Fibroblast of the aortic adventitia (primary cell): ENCODE data around the gene FBXL7. TPM values are rescaled to one million over a fixed set of nuclear protein-coding genes. Genes with fewer than 3 reads are reported as not detected.
A peak's percentile ranks its signal among the peaks of the same experiment; 100 is the strongest.

Experiments used
- DNase-seq: peaks from one replicate; pipeline ENCODE4 v3.0.0-alpha.2; 2010; ENCODE audit warnings: low read depth
- H3K4me3 ChIP-seq: 2 replicates; pipeline ENCODE4 v1.5.1; 2011; ENCODE audit warnings: low read depth, mild to moderate bottlenecking, control low read depth, low read length, moderate library complexity
- total RNA-seq: library from RNA; depleted of rRNA; stranded (reverse); fragments of >200 nt; gene quantifications from 2 replicates; pipeline ENCODE4 v1.2.3, GENCODE V29; 2012; ENCODE audit warnings: low replicate concordance
- TF ChIP-seq, protein P1 (sequence below): IDR thresholded peaks from 2 replicates; pipeline ENCODE4 v1.5.1; 2011; ENCODE audit warnings: mild to moderate bottlenecking, low read length, control low read depth, inconsistent platforms; ENCODE audit not compliant: insufficient read depth

FBXL7 gene
- total RNA-seq, 1 donor = 12.4 TPM

DNA sequence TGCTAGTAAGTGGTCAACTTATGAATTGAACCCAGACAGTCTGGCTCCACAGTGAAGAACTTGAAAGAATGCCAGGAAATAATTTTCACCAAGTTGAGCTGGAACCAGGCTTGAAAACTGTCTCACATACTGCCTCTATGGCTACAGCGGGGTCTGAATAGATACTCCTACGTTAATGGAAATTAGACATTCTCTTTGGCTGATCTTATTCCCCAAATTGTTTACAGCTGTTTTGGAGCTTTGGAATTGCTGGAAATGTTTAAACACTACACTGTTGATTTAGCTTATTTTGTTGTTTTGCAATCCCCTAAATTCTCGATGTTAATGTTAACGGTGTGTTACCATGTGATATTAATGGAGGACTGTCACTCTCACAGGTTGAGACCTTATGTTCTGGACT, 146.4 kb downstream of the FBXL7 start:
- H3K4me3 ChIP-seq = no peak overlapping the region
- DNase-seq = no peak
- TF ChIP-seq, protein P1, sequence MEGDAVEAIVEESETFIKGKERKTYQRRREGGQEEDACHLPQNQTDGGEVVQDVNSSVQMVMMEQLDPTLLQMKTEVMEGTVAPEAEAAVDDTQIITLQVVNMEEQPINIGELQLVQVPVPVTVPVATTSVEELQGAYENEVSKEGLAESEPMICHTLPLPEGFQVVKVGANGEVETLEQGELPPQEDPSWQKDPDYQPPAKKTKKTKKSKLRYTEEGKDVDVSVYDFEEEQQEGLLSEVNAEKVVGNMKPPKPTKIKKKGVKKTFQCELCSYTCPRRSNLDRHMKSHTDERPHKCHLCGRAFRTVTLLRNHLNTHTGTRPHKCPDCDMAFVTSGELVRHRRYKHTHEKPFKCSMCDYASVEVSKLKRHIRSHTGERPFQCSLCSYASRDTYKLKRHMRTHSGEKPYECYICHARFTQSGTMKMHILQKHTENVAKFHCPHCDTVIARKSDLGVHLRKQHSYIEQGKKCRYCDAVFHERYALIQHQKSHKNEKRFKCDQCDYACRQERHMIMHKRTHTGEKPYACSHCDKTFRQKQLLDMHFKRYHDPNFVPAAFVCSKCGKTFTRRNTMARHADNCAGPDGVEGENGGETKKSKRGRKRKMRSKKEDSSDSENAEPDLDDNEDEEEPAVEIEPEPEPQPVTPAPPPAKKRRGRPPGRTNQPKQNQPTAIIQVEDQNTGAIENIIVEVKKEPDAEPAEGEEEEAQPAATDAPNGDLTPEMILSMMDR = no peak

DNA sequence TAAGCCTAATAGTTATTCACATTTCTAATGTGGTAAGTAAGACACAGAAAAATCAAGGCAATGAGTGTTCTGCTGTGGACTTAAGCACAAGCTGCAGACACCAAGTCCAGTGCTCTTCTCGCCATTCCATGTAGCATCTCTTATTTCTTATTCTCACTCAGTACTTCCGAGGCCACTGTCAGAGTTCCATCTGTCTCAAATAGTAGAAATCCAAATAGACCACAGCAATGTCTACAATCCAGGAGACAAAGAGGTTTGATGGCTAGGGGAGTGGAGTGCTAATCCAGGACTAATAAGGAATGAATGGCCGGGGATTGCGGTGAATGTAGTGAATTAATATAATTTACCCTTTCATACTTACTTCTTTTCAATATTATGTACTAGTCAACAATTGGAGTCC, 147.3 kb downstream of the FBXL7 start:
- TF ChIP-seq, protein P1 = no peak
- H3K4me3 ChIP-seq = no peak overlapping the region
- no peak for DNase-seq

DNA sequence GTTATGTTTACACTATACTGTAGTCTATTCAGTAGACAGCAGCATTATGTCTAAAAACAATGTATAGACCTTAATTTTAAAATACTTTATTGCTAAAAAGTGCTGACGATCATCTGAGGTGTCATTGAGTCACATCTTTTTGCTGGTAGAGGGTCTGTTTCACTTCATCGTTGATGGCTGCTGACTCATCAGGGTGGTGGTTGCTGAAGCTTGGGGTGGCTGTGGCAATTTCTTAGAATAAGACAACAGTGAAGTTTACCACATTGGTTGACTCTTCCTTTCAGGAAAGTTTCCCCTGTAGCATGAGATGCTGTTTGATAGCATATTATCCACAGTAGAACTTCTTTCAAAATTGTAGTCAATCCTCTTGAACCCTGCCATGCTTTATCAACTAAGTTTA, 150.3 kb downstream of the FBXL7 start:
- H3K4me3 ChIP-seq = no peak overlapping the region
- no peak for DNase-seq
- TF ChIP-seq, protein P1 = no peak

DNA sequence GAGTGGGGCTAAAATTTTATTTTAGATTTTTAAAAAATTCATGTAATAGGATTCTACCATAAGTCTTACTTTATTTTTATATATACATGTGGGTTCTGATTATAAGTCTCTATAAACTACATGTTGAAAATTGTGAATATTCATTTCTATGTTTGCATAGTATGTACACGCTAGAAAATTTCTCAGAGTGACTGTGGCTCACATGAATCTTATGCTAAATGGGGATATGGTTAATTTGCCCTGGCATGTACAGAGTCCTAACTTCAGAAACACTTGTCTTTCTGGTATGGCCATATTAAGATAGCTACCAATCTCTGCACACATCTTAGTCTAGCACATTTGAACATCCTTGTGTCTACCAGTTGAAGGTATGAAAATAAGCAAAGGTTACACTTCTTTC, 154.8 kb downstream of the FBXL7 start:
- TF ChIP-seq, protein P1 = no peak
- H3K4me3 ChIP-seq = no peak overlapping the region
- DNase-seq = no peak

DNA sequence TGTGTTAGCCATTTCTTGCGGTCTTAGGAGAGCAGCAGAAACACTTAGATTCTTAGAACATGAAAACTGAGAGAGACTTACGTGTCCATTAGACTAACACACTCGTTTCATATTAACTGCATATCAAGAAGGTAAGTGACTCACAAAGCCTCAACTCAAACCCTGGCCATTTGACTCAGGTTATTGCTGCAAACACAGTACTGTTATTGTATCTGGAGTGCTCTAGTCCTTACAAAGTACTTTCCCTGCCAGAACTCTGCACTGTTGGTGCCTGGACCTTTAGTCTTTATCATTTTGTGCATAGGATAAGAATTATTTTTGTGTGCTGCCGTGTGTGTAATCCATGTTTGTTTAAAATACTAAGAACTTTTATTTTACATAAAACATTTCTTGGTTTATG, 155.7 kb downstream of the FBXL7 start:
- DNase-seq = no peak
- no peak overlapping the region for H3K4me3 ChIP-seq
- TF ChIP-seq, protein P1 = no peak

DNA sequence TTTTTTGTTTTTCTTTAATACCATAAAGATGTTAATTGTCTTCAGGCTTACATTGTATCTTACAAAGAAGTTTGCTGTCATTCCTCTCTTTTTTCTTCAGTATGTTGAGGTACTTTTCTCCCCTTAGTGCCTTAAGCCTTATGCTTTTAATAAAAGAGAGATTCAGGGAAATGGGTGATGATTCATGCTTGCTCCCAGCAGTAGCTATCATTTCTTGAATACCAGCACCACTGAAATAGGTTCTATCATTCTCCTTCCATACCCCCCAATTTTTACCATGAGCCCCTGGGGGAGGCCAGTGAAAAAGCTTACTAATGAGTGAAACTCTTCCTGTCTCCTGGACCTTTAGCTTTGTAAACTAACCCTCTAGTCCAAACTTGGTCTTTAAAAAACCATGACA, 165.0 kb downstream of the FBXL7 start:
- H3K4me3 ChIP-seq = no peak overlapping the region
- TF ChIP-seq, protein P1 = no peak
- peak; percentile 28 for DNase-seq

DNA sequence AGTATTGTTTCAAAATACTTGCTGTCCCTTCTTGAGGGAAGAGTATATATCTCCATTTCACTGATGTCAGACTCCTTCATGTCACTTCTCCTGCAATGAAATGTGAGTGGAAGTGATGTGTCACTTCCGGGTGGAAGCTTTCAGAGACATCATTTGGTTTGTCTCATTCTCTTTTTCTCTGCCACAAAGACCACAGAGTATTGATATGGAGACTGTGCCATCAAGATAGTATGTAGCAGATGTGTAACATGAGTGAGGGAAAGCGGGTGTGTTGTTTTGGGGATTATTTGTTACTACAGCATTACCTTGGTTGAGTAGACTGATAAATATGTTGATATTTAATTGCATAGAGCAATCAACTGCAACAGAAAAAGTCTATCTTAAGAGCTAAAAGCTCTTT, 169.8 kb downstream of the FBXL7 start:
- TF ChIP-seq, protein P1 = no peak
- DNase-seq = no peak
- H3K4me3 ChIP-seq = no peak overlapping the region
